Measurements from ENCODE around the gene KANK4.

- TF ChIP-seq CTCF (IDR thresholded peaks at IDR 0.05) (no peak), POLR2A (IDR thresholded peaks at IDR 0.05) (no peak), EP300 (IDR thresholded peaks at IDR 0.05) (no peak)
These were observed 18.7 kb upstream of the KANK4 start for GRCh38 chr1:62337706-62338631.
